ENCODE results near the gene ASTL. TPM values are rescaled to one million over a fixed set of nuclear protein-coding genes. Genes with fewer than 3 reads are reported as not detected.

Gene ASTL
- total and polyA plus RNA-seq, 9 of the 15 experiments (the other 6 are each of a cell fraction or from before 2014, with no cell fraction given), result not detected

DNA sequence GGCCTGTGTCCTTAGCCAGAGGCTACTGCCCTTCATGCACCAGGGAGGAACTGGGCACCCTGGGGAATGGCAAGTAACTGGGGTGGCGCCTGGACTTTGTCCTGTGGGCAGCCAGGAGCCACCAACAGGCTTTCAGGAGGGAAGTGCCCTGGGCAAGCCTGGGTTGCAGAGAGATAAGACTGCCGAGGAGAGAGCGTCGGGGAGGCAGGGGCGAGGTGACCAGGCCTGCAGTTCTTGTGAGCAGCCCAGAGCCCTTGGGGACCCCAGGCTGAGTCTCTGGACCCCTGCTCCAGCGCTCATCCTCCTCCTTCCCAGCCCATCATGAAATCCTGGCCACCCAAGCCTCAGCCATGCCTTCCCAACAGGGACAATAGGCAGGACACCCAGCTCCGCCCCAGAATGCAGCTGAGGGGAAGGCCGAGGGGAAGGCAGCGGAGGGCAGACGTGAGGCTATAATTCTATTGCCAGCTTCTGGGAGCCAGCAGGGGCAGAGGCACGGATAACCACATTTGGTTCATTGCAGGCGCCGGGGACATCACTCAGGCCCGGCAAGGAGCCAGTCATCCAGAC is 47.1 kb downstream of the ASTL start:
- H3K9me1 ChIP-seq (ENCODE audit: control insufficient read depth, insufficient read depth, low read length), result no peaks in the 10 kb centered on the region
- peaks cover 3 to 14% of the 10 kb centered on the region in 2 experiments; a peak in 2 of 5 replicates for H3K27me3 ChIP-seq (ENCODE audit: control insufficient read depth in 2 of 2, insufficient read depth in 2 of 2, low read length in 2 of 2)
- H3K79me2 ChIP-seq (ENCODE audit: control insufficient read depth, insufficient read depth, low read length), result no peaks in the 10 kb centered on the region
- CTCF ChIA-PET (ENCODE audit: low intra/inter-chr PET ratio), result no interaction called here
- no peak for TF ChIP-seq SREBF2 (CRISPR knock-in tag; IDR thresholded peaks at IDR 0.05)
- no peak for TF ChIP-seq NFIX (CRISPR knock-in tag; IDR thresholded peaks at IDR 0.05; ENCODE audit: low read depth)
- TF ChIP-seq, protein P1, sequence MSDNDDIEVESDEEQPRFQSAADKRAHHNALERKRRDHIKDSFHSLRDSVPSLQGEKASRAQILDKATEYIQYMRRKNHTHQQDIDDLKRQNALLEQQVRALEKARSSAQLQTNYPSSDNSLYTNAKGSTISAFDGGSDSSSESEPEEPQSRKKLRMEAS (CRISPR knock-in tag; IDR thresholded peaks at IDR 0.05), result no peak
- TF ChIP-seq CBX3 (IDR thresholded peaks at IDR 0.05; ENCODE audit: borderline replicate concordance in 1 of 2, low read length in 2 of 2), result no peak
- TF ChIP-seq RBFOX2 (IDR thresholded peaks at IDR 0.05; ENCODE audit: low read depth, low read length), result no peak
- TF ChIP-seq CEBPG (CRISPR knock-in tag; IDR thresholded peaks at IDR 0.05), result no peak
- TF ChIP-seq CEBPG (tag; conservative IDR thresholded peaks at IDR 0.05 in 1 of 2, IDR thresholded peaks at IDR 0.05 in 1 of 2), result no peak
- TF ChIP-seq FOXJ2 (tag; IDR thresholded peaks at IDR 0.05), result no peak
- no peak for TF ChIP-seq BRF1 (IDR thresholded peaks at IDR 0.05; ENCODE audit: borderline replicate concordance, extremely low read depth, insufficient read length)
- no peak for TF ChIP-seq ZNF277 (CRISPR knock-in tag; IDR thresholded peaks at IDR 0.05; ENCODE audit: borderline replicate concordance)
- no peak for TF ChIP-seq SLC30A9 (CRISPR knock-in tag; IDR thresholded peaks at IDR 0.05)
- TF ChIP-seq ZNF324 (CRISPR knock-in tag; IDR thresholded peaks at IDR 0.05), result no peak
- TF ChIP-seq ZNF79 (CRISPR knock-in tag; IDR thresholded peaks at IDR 0.05; ENCODE audit: low read depth), result no peak
- TF ChIP-seq HNRNPUL1 (IDR thresholded peaks at IDR 0.05; ENCODE audit: low read length), result no peak
- TF ChIP-seq NFE2L1 (tag; IDR thresholded peaks at IDR 0.05; ENCODE audit: borderline replicate concordance, low read depth), result no peak
- no peak for TF ChIP-seq HMG20A (CRISPR knock-in tag; conservative IDR thresholded peaks at IDR 0.05)
- no peak overlapping the region for H2AFZ ChIP-seq (ENCODE audit: low read depth, low read length)
- no TSS peak for BruUV-seq (replicated peaks)
- H3K9ac ChIP-seq (ENCODE audit: insufficient read depth in 1 of 2, low read depth in 2 of 2, low read length in 2 of 2), result 0 out of 4 replicates have a peak overlapping the region, but pooled peaks of 1 of the 2 experiments have one; percentile 45
- no peak overlapping the region for H3K4me2 ChIP-seq (ENCODE audit: insufficient read depth, low read length)
- H3K27ac ChIP-seq (ENCODE audit: extremely low read depth, low read depth, low read length), result no peak overlapping the region
- ATAC-seq, result no peak
- no peaks in the 10 kb centered on the region for H3K9me3 ChIP-seq (replicated peaks; ENCODE audit: control insufficient read depth, insufficient read depth, low read depth, low read length)
- 41% methylated on average over 10 of the region's 14 CpGs for WGBS (ENCODE audit: insufficient coverage, low coverage, missing lambda C conversion rate)
- POLR2A ChIA-PET, result interaction anchor here (0.6 kb wide), 1 partner anchor 90 kb away, joined by 3 read pairs; no protein-coding TSS in a partner anchor
- no peak overlapping the region for H3K4me3 ChIP-seq
- in situ Hi-C loops (cut with MboI) (loop anchor here (25.0 kb wide), 1 partner anchor 304 kb away; no protein-coding TSS in a partner anchor), intact Hi-C loops (cut with micrococcal nuclease) (no loop called here)
- H3K4me1 ChIP-seq (replicated peaks in 1 of 2; ENCODE audit: control insufficient read depth in 2 of 2, insufficient read depth in 2 of 2, low read length in 2 of 2), result peaks cover 11 to 32% of the 10 kb centered on the region in 2 experiments; a peak in 4 of 5 replicates
- H4K20me1 ChIP-seq (replicated peaks; ENCODE audit: control insufficient read depth, insufficient read depth, low read length), result no peaks in the 10 kb centered on the region; the same call in 1 of the 2 replicates
- H3K36me3 ChIP-seq (ENCODE audit: control insufficient read depth, insufficient read depth, low read length), result no peaks in the 10 kb centered on the region
- DNase-seq (ENCODE audit: extremely low read depth in 1 of 4, low spot score in 3 of 4), result no peak
- no peak for FAIRE-seq
